Measurements from ENCODE around the gene ANKRD50. TPM values are rescaled to one million over a fixed set of nuclear protein-coding genes. Genes with fewer than 3 reads are reported as not detected.

ANKRD50 gene
- total RNA-seq, 1 experiment from 2014 or later, result 14.3 TPM

DNA sequence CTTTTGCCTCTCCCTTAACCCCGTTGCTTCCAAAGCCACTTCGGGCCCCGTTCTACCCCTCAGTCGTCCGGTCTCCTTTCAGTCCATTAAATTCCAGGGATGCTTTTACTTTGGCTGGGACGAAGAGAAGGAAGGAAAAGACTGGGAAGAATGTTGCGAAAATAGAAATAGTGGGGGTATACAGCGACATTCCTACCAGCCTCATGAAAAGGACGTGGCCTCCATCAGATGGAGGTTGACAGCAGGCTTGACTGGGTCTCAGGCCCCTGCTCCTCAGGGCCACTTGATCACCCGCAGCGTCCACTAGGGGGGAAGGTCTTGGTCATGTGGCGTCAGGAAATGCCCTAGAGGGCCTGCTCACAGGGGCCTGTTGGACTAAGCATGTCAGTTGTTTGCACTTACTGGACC, 657 bp upstream of the ANKRD50 start:
- Histone ChIP-seq H3K27me3 (ENCODE audit: control insufficient read depth, insufficient read depth, low read length) (no peaks in the 10 kb centered on the region), H3K36me3 (ENCODE audit: control insufficient read depth, insufficient read depth, low read length) (no peaks in the 10 kb centered on the region; the same call in 1 of the 2 replicates), H3K4me1 (ENCODE audit: control insufficient read depth, insufficient read depth, low read length) (peaks cover 24% of the 10 kb centered on the region), H3K27ac (ENCODE audit: low read length) (peak overlapping the region; percentile 96), H3K4me3 (ENCODE audit: low read depth in 2 of 2, low read length in 2 of 2) (peak overlapping the region; percentile 54 to 81), H3K9me3 (ENCODE audit: control insufficient read depth, insufficient read depth, low read depth, low read length) (no peaks in the 10 kb centered on the region)
- TF ChIP-seq, protein P1, sequence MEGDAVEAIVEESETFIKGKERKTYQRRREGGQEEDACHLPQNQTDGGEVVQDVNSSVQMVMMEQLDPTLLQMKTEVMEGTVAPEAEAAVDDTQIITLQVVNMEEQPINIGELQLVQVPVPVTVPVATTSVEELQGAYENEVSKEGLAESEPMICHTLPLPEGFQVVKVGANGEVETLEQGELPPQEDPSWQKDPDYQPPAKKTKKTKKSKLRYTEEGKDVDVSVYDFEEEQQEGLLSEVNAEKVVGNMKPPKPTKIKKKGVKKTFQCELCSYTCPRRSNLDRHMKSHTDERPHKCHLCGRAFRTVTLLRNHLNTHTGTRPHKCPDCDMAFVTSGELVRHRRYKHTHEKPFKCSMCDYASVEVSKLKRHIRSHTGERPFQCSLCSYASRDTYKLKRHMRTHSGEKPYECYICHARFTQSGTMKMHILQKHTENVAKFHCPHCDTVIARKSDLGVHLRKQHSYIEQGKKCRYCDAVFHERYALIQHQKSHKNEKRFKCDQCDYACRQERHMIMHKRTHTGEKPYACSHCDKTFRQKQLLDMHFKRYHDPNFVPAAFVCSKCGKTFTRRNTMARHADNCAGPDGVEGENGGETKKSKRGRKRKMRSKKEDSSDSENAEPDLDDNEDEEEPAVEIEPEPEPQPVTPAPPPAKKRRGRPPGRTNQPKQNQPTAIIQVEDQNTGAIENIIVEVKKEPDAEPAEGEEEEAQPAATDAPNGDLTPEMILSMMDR (IDR thresholded peaks at IDR 0.05), result peak; percentile 55
- TF ChIP-seq TCF7L2 (IDR thresholded peaks at IDR 0.05; ENCODE audit: low read depth, low read length), result no peak
- intact Hi-C loops (cut with micrococcal nuclease; ENCODE audit: unreplicated experiment), result loop anchor here (10.0 kb wide), 1 partner anchor 522 kb away; no protein-coding TSS in a partner anchor
- BruUV-seq (replicated peaks), result TSS peak; percentile 97
- ChIA-PET POLR2A (interaction anchor here (0.8 kb wide), 1 partner anchor 630 kb away, joined by 3 read pairs; no protein-coding TSS in a partner anchor), CTCF (no interaction called here)
- in situ Hi-C loops (cut with HindIII; ENCODE audit: low pct_unique_long_range_greater_than_20kb, low sequenced_read_pairs), result no loop called here
- DNase-seq (ENCODE audit: low read depth, low spot score) (no peak), ATAC-seq (peak; percentile 81)

DNA sequence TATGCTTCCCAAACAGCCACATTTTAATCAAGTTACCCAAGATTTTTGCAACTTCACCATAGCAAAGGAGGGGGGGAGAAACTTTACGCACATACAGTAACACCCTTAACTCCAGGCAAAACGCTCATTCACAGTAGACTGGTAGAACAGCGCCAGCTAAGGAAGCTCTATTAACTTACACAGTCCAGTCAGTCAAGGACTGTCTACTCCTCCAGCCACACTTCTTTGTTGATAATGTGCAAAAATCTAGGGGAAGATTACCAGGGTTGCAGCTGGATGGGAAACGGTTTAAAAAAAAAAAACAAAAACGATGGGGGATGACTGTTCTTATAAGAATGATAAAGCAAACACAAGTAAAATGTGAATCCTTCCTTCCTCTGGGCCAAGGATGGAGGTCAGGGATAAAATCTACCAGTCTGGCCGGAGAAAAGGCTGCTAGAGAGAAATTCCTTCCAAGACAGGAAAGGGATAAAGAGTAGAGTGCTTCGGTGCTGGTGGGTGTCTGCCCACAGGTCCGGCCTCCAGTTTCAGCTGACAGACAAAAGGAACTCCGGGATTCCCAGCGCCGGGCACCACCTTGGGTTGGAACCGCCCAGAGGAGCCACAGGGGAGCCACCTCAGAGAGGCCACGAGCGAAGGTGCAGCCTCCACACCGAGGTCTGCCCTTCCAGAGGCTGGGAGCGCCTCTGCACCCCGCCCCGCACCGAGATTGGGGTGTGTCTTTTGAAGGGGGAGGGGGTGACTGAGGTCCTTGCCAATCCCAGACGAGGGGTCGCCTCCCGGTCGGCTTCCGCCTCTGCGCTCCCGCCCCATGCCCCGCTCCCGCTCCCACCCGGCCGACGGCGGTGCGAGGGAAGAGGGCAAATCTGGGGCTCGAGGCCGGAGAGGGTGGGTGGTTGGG, 811 bp downstream of the ANKRD50 start:
- ATAC-seq, result peak; percentile 78
- Histone ChIP-seq H3K4me1 (ENCODE audit: control insufficient read depth, insufficient read depth, low read length) (peaks cover 24% of the 10 kb centered on the region), H3K27ac (ENCODE audit: low read length) (peak overlapping the region; percentile 92), H3K27me3 (ENCODE audit: control insufficient read depth, insufficient read depth, low read length) (no peaks in the 10 kb centered on the region), H3K4me3 (ENCODE audit: low read depth in 2 of 2, low read length in 2 of 2) (peak overlapping the region; percentile 54 to 87), H3K36me3 (ENCODE audit: control insufficient read depth, insufficient read depth, low read length) (no peaks in the 10 kb centered on the region; the same call in none of the 2 replicates), H3K9me3 (ENCODE audit: control insufficient read depth, insufficient read depth, low read depth, low read length) (no peaks in the 10 kb centered on the region)
- in situ Hi-C loops (cut with HindIII; ENCODE audit: low pct_unique_long_range_greater_than_20kb, low sequenced_read_pairs), result no loop called here
- ChIA-PET CTCF (no interaction called here), POLR2A (interaction anchor here (0.6 kb wide), 1 partner anchor 140 kb away, joined by 3 read pairs; no protein-coding TSS in a partner anchor)
- no peak; the same call in 1 of the 2 replicates for TF ChIP-seq POLR2AphosphoS5 (IDR thresholded peaks at IDR 0.05; ENCODE audit: low read depth, low read length)
- TF ChIP-seq, protein P2, sequence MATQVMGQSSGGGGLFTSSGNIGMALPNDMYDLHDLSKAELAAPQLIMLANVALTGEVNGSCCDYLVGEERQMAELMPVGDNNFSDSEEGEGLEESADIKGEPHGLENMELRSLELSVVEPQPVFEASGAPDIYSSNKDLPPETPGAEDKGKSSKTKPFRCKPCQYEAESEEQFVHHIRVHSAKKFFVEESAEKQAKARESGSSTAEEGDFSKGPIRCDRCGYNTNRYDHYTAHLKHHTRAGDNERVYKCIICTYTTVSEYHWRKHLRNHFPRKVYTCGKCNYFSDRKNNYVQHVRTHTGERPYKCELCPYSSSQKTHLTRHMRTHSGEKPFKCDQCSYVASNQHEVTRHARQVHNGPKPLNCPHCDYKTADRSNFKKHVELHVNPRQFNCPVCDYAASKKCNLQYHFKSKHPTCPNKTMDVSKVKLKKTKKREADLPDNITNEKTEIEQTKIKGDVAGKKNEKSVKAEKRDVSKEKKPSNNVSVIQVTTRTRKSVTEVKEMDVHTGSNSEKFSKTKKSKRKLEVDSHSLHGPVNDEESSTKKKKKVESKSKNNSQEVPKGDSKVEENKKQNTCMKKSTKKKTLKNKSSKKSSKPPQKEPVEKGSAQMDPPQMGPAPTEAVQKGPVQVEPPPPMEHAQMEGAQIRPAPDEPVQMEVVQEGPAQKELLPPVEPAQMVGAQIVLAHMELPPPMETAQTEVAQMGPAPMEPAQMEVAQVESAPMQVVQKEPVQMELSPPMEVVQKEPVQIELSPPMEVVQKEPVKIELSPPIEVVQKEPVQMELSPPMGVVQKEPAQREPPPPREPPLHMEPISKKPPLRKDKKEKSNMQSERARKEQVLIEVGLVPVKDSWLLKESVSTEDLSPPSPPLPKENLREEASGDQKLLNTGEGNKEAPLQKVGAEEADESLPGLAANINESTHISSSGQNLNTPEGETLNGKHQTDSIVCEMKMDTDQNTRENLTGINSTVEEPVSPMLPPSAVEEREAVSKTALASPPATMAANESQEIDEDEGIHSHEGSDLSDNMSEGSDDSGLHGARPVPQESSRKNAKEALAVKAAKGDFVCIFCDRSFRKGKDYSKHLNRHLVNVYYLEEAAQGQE (IDR thresholded peaks at IDR 0.05; ENCODE audit: insufficient read depth in 1 of 2, low read depth in 2 of 2, low read length in 1 of 2), result no peak
- TF ChIP-seq, protein P1 (IDR thresholded peaks at IDR 0.05), result peak; percentile 44
- 0 out of 2 replicates have a peak, but pooled peaks have one; percentile 9 for TF ChIP-seq TCF7L2 (IDR thresholded peaks at IDR 0.05; ENCODE audit: low read depth, low read length)
- no peak for DNase-seq (ENCODE audit: low read depth, low spot score)
- no TSS peak for BruUV-seq (replicated peaks)
- intact Hi-C loops (cut with micrococcal nuclease; ENCODE audit: unreplicated experiment), result loop anchor here (10.0 kb wide), 1 partner anchor 523 kb away; no protein-coding TSS in a partner anchor

All from Panc1 (cell line).